ENCODE results near the gene ALDH1L2.
A peak's percentile ranks its signal among the peaks of the same experiment; 100 is the strongest.
"Not testable (repeated sequence)": the region's sequence is repeated elsewhere in the genome, so short reads cannot be mapped to it uniquely, and the experiment has no call there.

ALDH1L2 gene

GRCh38 chr12:105084251-105085250, at the start of gene ALDH1L2:
Gene ALDH1L2 (minus strand): TSS chr12:105084458. CDS start chr12:105084436, 22 bp downstream.
- peak; percentile 60 to 64 for DNase-seq (ENCODE audit: low read depth in 2 of 2)

GRCh38 chr12:105120551-105120950, 36.3 kb upstream of the ALDH1L2 start:
- DNase-seq (ENCODE audit: low read depth in 2 of 2): no peak

GRCh38 chr12:105116969-105117368, 32.7 kb upstream of the ALDH1L2 start:
- DNase-seq (ENCODE audit: low read depth in 2 of 2): no peak

- no peak for DNase-seq (ENCODE audit: low read depth in 2 of 2)
These were observed 28.8 kb upstream of the ALDH1L2 start for GRCh38 chr12:105113094-105113493.

GRCh38 chr12:105110851-105111250, 26.6 kb upstream of the ALDH1L2 start:
- no peak for DNase-seq (ENCODE audit: low read depth in 2 of 2)

- no peak for DNase-seq (ENCODE audit: low read depth in 2 of 2)
These were observed 25.4 kb upstream of the ALDH1L2 start for GRCh38 chr12:105109465-105110212.

- peak; percentile 86 to 93 for DNase-seq (ENCODE audit: low read depth in 2 of 2)
These were observed 23.5 kb upstream of the ALDH1L2 start, which contains the start of gene WASHC4 for GRCh38 chr12:105107494-105108371. Gene WASHC4 (plus strand): TSS chr12:105107731. CDS start chr12:105107801, 70 bp downstream.

GRCh38 chr12:105107171-105107493, 22.9 kb upstream of the ALDH1L2 start:
- DNase-seq (ENCODE audit: low read depth in 2 of 2): no peak

GRCh38 chr12:105106621-105107020, 22.4 kb upstream of the ALDH1L2 start:
- no peak for DNase-seq (ENCODE audit: low read depth in 2 of 2)

- no peak for DNase-seq (ENCODE audit: low read depth in 2 of 2)
These were observed 20.5 kb upstream of the ALDH1L2 start for GRCh38 chr12:105104762-105105161.

- DNase-seq (ENCODE audit: low read depth in 2 of 2): no peak
These were observed 18.4 kb upstream of the ALDH1L2 start for GRCh38 chr12:105102673-105103072.

GRCh38 chr12:105100998-105101397, 16.7 kb upstream of the ALDH1L2 start:
- DNase-seq (ENCODE audit: low read depth in 2 of 2): no peak

GRCh38 chr12:105100207-105100985, 16.1 kb upstream of the ALDH1L2 start:
- no peak for DNase-seq (ENCODE audit: low read depth in 2 of 2)

GRCh38 chr12:105099356-105099755, 15.1 kb upstream of the ALDH1L2 start:
- no peak for DNase-seq (ENCODE audit: low read depth in 2 of 2)

- not testable (repeated sequence) for DNase-seq (ENCODE audit: low read depth in 2 of 2)
These were observed 11.1 kb upstream of the ALDH1L2 start for GRCh38 chr12:105095338-105095737.

GRCh38 chr12:105092336-105092735, 8.1 kb upstream of the ALDH1L2 start:
- DNase-seq (ENCODE audit: low read depth in 2 of 2): no peak

GRCh38 chr12:105091476-105092206, 7.4 kb upstream of the ALDH1L2 start:
- DNase-seq (ENCODE audit: low read depth in 2 of 2): no peak

GRCh38 chr12:105090361-105090760, 6.1 kb upstream of the ALDH1L2 start:
- no peak for DNase-seq (ENCODE audit: low read depth in 2 of 2)

- no peak for DNase-seq (ENCODE audit: low read depth in 2 of 2)
These were observed 5.6 kb upstream of the ALDH1L2 start for GRCh38 chr12:105089817-105090216.

- DNase-seq (ENCODE audit: low read depth in 2 of 2): no peak
These were observed 1.2 kb upstream of the ALDH1L2 start for GRCh38 chr12:105085501-105085900.

Measured in stimulated activated CD4-positive, alpha-beta T cell treated with anti-CD3 and anti-CD28 coated beads, Interleukin-4, amount 100 ng/mL, for 48 hours (primary cell).